Embryonic facial prominence (tissue), 1 donor: ENCODE results near the gene IQCK.

ENCODE experiments used
- DNase-seq: peaks from one replicate; pipeline ENCODE4 v3.0.0-alpha.2; 2016; ENCODE audit errors: extremely low spot score

IQCK gene

GRCh38 chr16:19804538-19805323 is 86.7 kb downstream of the IQCK start:
- DNase-seq: no peak

GRCh38 chr16:19805459-19806162 is 87.5 kb downstream of the IQCK start:
- DNase-seq: no peak

GRCh38 chr16:19808061-19808641 is 90.1 kb downstream of the IQCK start:
- no peak for DNase-seq

GRCh38 chr16:19809121-19809635 is 91.1 kb downstream of the IQCK start:
- DNase-seq: no peak

- no peak for DNase-seq
Observed at GRCh38 chr16:19809693-19810092, 91.6 kb downstream of the IQCK start.

- DNase-seq: no peak
Observed at GRCh38 chr16:19810817-19811731, 93.0 kb downstream of the IQCK start.

- DNase-seq: no peak
Observed at GRCh38 chr16:19812986-19813385, 94.9 kb downstream of the IQCK start.

- DNase-seq: no peak
Observed at GRCh38 chr16:19815418-19815817, 97.3 kb downstream of the IQCK start.

- no peak for DNase-seq
Observed at GRCh38 chr16:19817122-19817521, 99.1 kb downstream of the IQCK start.

GRCh38 chr16:19817875-19818274 is 99.8 kb downstream of the IQCK start:
- no peak for DNase-seq

- no peak for DNase-seq
Observed at GRCh38 chr16:19822533-19822932, 104.5 kb downstream of the IQCK start.

- DNase-seq: no peak
Observed at GRCh38 chr16:19823322-19823721, 105.3 kb downstream of the IQCK start.

GRCh38 chr16:19824216-19824615 is 106.1 kb downstream of the IQCK start:
- no peak for DNase-seq

- DNase-seq: no peak
Observed at GRCh38 chr16:19829844-19830692, 112.0 kb downstream of the IQCK start.

- DNase-seq: no peak
Observed at GRCh38 chr16:19830902-19831560, 113.0 kb downstream of the IQCK start.

GRCh38 chr16:19831678-19832077 is 113.6 kb downstream of the IQCK start:
- no peak for DNase-seq

- DNase-seq: no peak
Observed at GRCh38 chr16:19833176-19833575, 115.1 kb downstream of the IQCK start.

GRCh38 chr16:19833581-19833980 is 115.5 kb downstream of the IQCK start:
- no peak for DNase-seq

GRCh38 chr16:19835196-19835595 is 117.1 kb downstream of the IQCK start:
- no peak for DNase-seq

- no peak for DNase-seq
Observed at GRCh38 chr16:19835968-19836421, 117.9 kb downstream of the IQCK start.
